GM23338 (cell line): Measurements from ENCODE around the gene RCOR3. TPM values are rescaled to one million over a fixed set of nuclear protein-coding genes. Genes with fewer than 3 reads are reported as not detected.

Experiments
- ATAC-seq: fragments of 200-7000 bp; cut with Tn5 transposase; 3 replicates; pipeline ENCODE4 v1.9.1; 2020
- DNase-seq: peaks from one replicate; pipeline ENCODE4 v3.0.0-alpha.2; 2015; ENCODE audit warnings: low spot score
- H2AFZ ChIP-seq: fragments of 200-600 bp; sonication (generic); 2 replicates; pipeline ENCODE4 v1.8.0; 2016; ENCODE audit warnings: antibody characterized with exemption, mild to moderate bottlenecking, moderate library complexity
- H3F3A ChIP-seq: fragments of 200-600 bp; sonication (generic); replicated peaks from 2 replicates; pipeline ENCODE4 v1.8.0; 2017; ENCODE audit warnings: antibody characterized with exemption, mixed run types, low read depth
- H3K27ac ChIP-seq: fragments of 200-600 bp; sonication (generic); 2 replicates; pipeline ENCODE4 v1.6.1; 2016; ENCODE audit warnings: low read depth
- H3K27me3 ChIP-seq: fragments of 200-600 bp; sonication (generic); 2 replicates; pipeline ENCODE4 v1.8.0; 2016; ENCODE audit warnings: mild to moderate bottlenecking, mixed run types, moderate library complexity; ENCODE audit not compliant: insufficient read depth
- H3K36me3 ChIP-seq: fragments of 200-600 bp; sonication (generic); 2 replicates; pipeline ENCODE4 v1.8.0; 2016; ENCODE audit warnings: mild to moderate bottlenecking; ENCODE audit not compliant: insufficient read depth
- H3K4me1 ChIP-seq: fragments of 200-600 bp; sonication (generic); 2 replicates; pipeline ENCODE4 v1.8.0; 2016; ENCODE audit warnings: mild to moderate bottlenecking, moderate library complexity; ENCODE audit not compliant: insufficient read depth
- H3K4me2 ChIP-seq: fragments of 200-600 bp; sonication (generic); 2 replicates; pipeline ENCODE4 v1.7.1; 2017; ENCODE audit warnings: mixed run types
- H3K4me3 ChIP-seq: fragments of 200-600 bp; sonication (generic); 2 replicates; pipeline ENCODE4 v1.6.1; 2016; ENCODE audit warnings: mixed run types
- H3K79me2 ChIP-seq: fragments of 200-600 bp; sonication (generic); replicated peaks from 2 replicates; pipeline ENCODE4 v1.8.0; 2017; ENCODE audit warnings: mild to moderate bottlenecking; ENCODE audit not compliant: insufficient read depth
- H3K9me2 ChIP-seq: fragments of 200-600 bp; sonication (generic); 2 replicates; pipeline ENCODE4 v1.8.0; 2017; ENCODE audit not compliant: insufficient read depth
- H4K20me1 ChIP-seq: fragments of 200-600 bp; sonication (generic); replicated peaks from 2 replicates; pipeline ENCODE4 v1.8.0; 2017; ENCODE audit warnings: mild to moderate bottlenecking; ENCODE audit not compliant: insufficient read depth
- H3K27ac Mint-ChIP-seq: 2 replicates; pipeline ENCODE4 v1.8.0; 2020; ENCODE audit warnings: inconsistent platforms, mild to moderate bottlenecking, moderate library complexity, mixed read lengths
- H3K27me3 Mint-ChIP-seq: 3 replicates; pipeline ENCODE4 v1.8.0; 2022; ENCODE audit warnings: low read depth, mild to moderate bottlenecking, moderate library complexity, mixed read lengths, inconsistent platforms; ENCODE audit not compliant: insufficient read depth, poor library complexity
- H3K36me3 Mint-ChIP-seq: 3 replicates; pipeline ENCODE4 v1.8.0; 2021; ENCODE audit warnings: low read depth, mild to moderate bottlenecking, inconsistent platforms, moderate library complexity, mixed read lengths
- H3K4me1 Mint-ChIP-seq: 3 replicates; pipeline ENCODE4 v1.8.0; 2020; ENCODE audit warnings: mild to moderate bottlenecking, inconsistent platforms, mixed read lengths
- H3K4me3 Mint-ChIP-seq: 3 replicates; pipeline ENCODE4 v1.8.0; 2021; ENCODE audit warnings: moderate library complexity, mild to moderate bottlenecking, inconsistent platforms, mixed read lengths
- H3K9me3 Mint-ChIP-seq: 3 replicates; pipeline ENCODE4 v1.8.0; 2020; ENCODE audit warnings: moderate library complexity, mild to moderate bottlenecking, inconsistent platforms, mixed read lengths
- EZH2 ChIP-seq: fragments of 200-600 bp; sonication (generic); IDR thresholded peaks from one replicate; pipeline ENCODE4 v1.8.0; 2017; ENCODE audit warnings: antibody characterized with exemption, mild to moderate bottlenecking, low read depth; ENCODE audit not compliant: unreplicated experiment
- EZH2phosphoT487 ChIP-seq: fragments of 200-600 bp; sonication (generic); IDR thresholded peaks from one replicate; pipeline ENCODE4 v1.8.1; 2018; ENCODE audit warnings: antibody characterized with exemption; ENCODE audit not compliant: unreplicated experiment
- JUNB ChIP-seq: IDR thresholded peaks from one replicate; pipeline ENCODE4 v1.6.1; 2016; ENCODE audit warnings: antibody characterized with exemption; ENCODE audit not compliant: unreplicated experiment
- NANOG ChIP-seq: IDR thresholded peaks from 2 replicates; pipeline ENCODE4 v1.6.1; 2016; ENCODE audit warnings: antibody characterized with exemption, borderline replicate concordance
- POLR2AphosphoS5 ChIP-seq: IDR thresholded peaks from 2 replicates; pipeline ENCODE4 v1.6.1; 2016; ENCODE audit warnings: antibody characterized with exemption, low read depth
- STAT1 ChIP-seq: IDR thresholded peaks from one replicate; pipeline ENCODE4 v1.6.1; 2016; ENCODE audit warnings: antibody characterized with exemption; ENCODE audit not compliant: unreplicated experiment
- ZNF114 ChIP-seq: fragments of 250-450 bp; sonication (Bioruptor Pico); IDR thresholded peaks from 2 replicates; pipeline ENCODE4 v1.5.0; 2020; ENCODE audit warnings: mild to moderate bottlenecking, moderate library complexity
- ZNF331 ChIP-seq: fragments of 250-450 bp; sonication (Bioruptor Pico); IDR thresholded peaks from 2 replicates; pipeline ENCODE4 v1.5.0; 2020; ENCODE audit warnings: low read depth, mild to moderate bottlenecking, moderate library complexity
- polyA plus RNA-seq: library from polyadenylated mRNA; unstranded; fragments of >200 nt; fragmentation: Nextera tagmentation; extraction: Ambion mirVana; gene quantifications from 2 replicates; pipeline ENCODE4 v1.2.1, GENCODE V29; 2016
- total RNA-seq: library from RNA; depleted of rRNA; stranded (reverse); fragments of >200 nt; shearing (Covaris generic); gene quantifications from 2 replicates; pipeline ENCODE4 v1.2.3, GENCODE V29; 2014
- TF ChIP-seq, protein P1 (sequence below): IDR thresholded peaks from 2 replicates; pipeline ENCODE4 v1.6.1; 2016; ENCODE audit warnings: antibody characterized with exemption
- TF ChIP-seq, protein P2 (sequence below), 2 experiments: fragments of 200-600 bp in 1 of 2; sonication (generic) in 1 of 2; conservative IDR thresholded peaks; 2 replicates each; pipeline versions ENCODE4 v1.5.1 to v1.6.1; 2016 to 2017; ENCODE audit warnings: antibody characterized with exemption in 2 of 2, low read depth in 2 of 2, mild to moderate bottlenecking in 2 of 2, moderate library complexity in 1 of 2

RCOR3 gene
- total and polyA plus RNA-seq, 2 experiments from 2014 or later = 19.4 to 26.2 TPM

DNA sequence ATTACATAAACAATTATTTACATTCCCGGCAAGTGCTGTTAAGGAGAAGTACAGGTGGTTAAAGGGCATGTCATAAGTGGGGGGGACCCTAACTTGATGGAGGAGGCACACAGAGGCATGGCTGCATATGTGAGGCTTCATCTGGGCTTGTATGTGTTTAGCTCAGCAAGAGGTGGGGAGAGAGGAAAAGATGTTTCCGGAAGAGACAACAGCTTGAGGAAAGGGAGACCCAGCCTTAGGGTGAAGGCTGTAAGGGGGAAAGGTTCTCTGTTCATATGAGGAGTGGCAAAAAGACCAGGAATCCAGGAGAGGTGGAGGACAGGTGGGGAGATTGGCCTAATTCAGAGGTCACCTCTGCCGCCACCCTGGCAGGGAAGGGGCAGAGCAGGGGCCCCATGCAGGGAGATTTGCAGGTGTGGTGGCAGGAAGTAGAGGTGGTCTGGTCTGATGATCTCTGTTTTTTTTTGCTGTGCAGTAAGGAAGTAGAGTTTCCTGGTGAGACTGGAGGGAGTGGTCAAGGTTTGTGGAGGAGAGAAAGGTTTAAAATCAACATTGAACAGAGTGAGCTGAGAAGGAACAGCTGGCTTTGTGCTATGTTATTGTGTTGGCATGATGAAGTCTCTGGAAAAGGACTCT lies 76.5 kb downstream of the RCOR3 start:
- Mint-ChIP-seq H3K4me1 (peaks cover 41% of the 10 kb centered on the region), H3K27me3 (peaks cover 3% of the 10 kb centered on the region), H3K4me3 (no peak overlapping the region), H3K36me3 (no peaks in the 10 kb centered on the region; the same call in 2 of the 3 replicates), H3K9me3 (no peaks in the 10 kb centered on the region), H3K27ac (peak overlapping the region; percentile 57)
- no peak for TF ChIP-seq NANOG
- no peak for TF ChIP-seq ZNF114
- TF ChIP-seq ZNF331 = no peak
- no peak for TF ChIP-seq POLR2AphosphoS5
- TF ChIP-seq EZH2 = no peak
- TF ChIP-seq, protein P1, sequence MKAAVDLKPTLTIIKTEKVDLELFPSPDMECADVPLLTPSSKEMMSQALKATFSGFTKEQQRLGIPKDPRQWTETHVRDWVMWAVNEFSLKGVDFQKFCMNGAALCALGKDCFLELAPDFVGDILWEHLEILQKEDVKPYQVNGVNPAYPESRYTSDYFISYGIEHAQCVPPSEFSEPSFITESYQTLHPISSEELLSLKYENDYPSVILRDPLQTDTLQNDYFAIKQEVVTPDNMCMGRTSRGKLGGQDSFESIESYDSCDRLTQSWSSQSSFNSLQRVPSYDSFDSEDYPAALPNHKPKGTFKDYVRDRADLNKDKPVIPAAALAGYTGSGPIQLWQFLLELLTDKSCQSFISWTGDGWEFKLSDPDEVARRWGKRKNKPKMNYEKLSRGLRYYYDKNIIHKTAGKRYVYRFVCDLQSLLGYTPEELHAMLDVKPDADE = no peak
- TF ChIP-seq, protein P2, sequence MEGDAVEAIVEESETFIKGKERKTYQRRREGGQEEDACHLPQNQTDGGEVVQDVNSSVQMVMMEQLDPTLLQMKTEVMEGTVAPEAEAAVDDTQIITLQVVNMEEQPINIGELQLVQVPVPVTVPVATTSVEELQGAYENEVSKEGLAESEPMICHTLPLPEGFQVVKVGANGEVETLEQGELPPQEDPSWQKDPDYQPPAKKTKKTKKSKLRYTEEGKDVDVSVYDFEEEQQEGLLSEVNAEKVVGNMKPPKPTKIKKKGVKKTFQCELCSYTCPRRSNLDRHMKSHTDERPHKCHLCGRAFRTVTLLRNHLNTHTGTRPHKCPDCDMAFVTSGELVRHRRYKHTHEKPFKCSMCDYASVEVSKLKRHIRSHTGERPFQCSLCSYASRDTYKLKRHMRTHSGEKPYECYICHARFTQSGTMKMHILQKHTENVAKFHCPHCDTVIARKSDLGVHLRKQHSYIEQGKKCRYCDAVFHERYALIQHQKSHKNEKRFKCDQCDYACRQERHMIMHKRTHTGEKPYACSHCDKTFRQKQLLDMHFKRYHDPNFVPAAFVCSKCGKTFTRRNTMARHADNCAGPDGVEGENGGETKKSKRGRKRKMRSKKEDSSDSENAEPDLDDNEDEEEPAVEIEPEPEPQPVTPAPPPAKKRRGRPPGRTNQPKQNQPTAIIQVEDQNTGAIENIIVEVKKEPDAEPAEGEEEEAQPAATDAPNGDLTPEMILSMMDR (conservative IDR thresholded peaks at IDR 0.05; ENCODE audit: low read depth in 2 of 2) = no peak
- Histone ChIP-seq H2AFZ (no peak overlapping the region), H3K4me2 (peak overlapping the region; percentile 43; the same call in 1 of the 2 replicates), H4K20me1 (no peaks in the 10 kb centered on the region), H3K4me1 (peaks cover 17% of the 10 kb centered on the region; the same call in 1 of the 2 replicates), H3K4me3 (no peak overlapping the region), H3K9me2 (no peaks in the 10 kb centered on the region), H3K27ac (no peak overlapping the region), H3K36me3 (no peaks in the 10 kb centered on the region), H3K27me3 (no peaks in the 10 kb centered on the region), H3F3A (no peaks in the 10 kb centered on the region), H3K79me2 (peaks cover 72% of the 10 kb centered on the region)
- ATAC-seq (no peak), DNase-seq (no peak)

DNA sequence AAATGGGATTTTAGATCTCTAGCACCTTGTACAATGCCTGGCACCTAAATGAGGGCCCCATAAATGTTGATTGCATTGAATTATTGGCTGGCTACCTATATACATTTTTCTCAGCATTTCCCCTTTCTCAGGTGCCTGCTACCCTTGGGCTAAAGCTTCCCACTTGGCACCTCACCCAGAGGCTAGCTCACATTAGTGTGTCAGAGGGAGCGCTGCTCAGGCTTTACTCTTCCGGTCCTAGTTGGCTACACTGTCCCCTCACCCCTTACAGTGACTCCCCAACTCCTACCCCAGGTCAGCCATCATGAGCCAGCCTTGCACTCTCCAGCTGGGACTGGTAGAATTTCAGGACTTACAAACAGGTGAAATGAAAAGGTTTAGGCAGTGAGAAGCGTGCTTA lies 77.0 kb downstream of the RCOR3 start:
- Histone ChIP-seq H3K9me2 (no peaks in the 10 kb centered on the region), H3K79me2 (peaks cover 72% of the 10 kb centered on the region), H4K20me1 (no peaks in the 10 kb centered on the region), H3K27me3 (no peaks in the 10 kb centered on the region), H3K36me3 (no peaks in the 10 kb centered on the region), H2AFZ (no peak overlapping the region), H3K4me3 (no peak overlapping the region), H3F3A (no peaks in the 10 kb centered on the region), H3K27ac (no peak overlapping the region), H3K4me2 (no peak overlapping the region), H3K4me1 (peaks cover 12% of the 10 kb centered on the region; the same call in 1 of the 2 replicates)
- H3K27ac Mint-ChIP-seq = no peak overlapping the region; the same call in 1 of the 2 replicates
- H3K4me1 Mint-ChIP-seq = peaks cover 36% of the 10 kb centered on the region
- ATAC-seq (no peak), DNase-seq (no peak)
- peaks cover 2% of the 10 kb centered on the region for H3K27me3 Mint-ChIP-seq
- no peaks in the 10 kb centered on the region for H3K9me3 Mint-ChIP-seq
- no peaks in the 10 kb centered on the region; the same call in 2 of the 3 replicates for H3K36me3 Mint-ChIP-seq
- no peak overlapping the region; the same call in 2 of the 3 replicates for H3K4me3 Mint-ChIP-seq
- TF ChIP-seq NANOG (no peak), EZH2phosphoT487 (no peak), STAT1 (no peak), JUNB (no peak), ZNF331 (no peak)
- TF ChIP-seq, protein P2 (conservative IDR thresholded peaks at IDR 0.05; ENCODE audit: low read depth in 2 of 2) = no peak
